ENCODE measurements around the gene SEPTIN6.
"Not testable (repeated sequence)": the region's sequence is repeated elsewhere in the genome, so short reads cannot be mapped to it uniquely, and the experiment has no call there.

Gene SEPTIN6

GRCh38 chrX:119685225-119686066 is 7.5 kb downstream of the SEPTIN6 start:
- in situ Hi-C loops (cut with HindIII; ENCODE audit: low sequenced_read_pairs), result no loop called here
- DNase-seq (ENCODE audit: low read depth, low spot score), result no peak
- no peak for TF ChIP-seq CTCF (IDR thresholded peaks at IDR 0.05; ENCODE audit: low read depth, low read length)
- H3K4me3 ChIP-seq (ENCODE audit: low read depth, low read length), result no peak overlapping the region

GRCh38 chrX:119684916-119685224 is 8.1 kb downstream of the SEPTIN6 start:
- no peak for TF ChIP-seq CTCF (IDR thresholded peaks at IDR 0.05; ENCODE audit: low read depth, low read length)
- DNase-seq (ENCODE audit: low read depth, low spot score), result no peak
- no peak overlapping the region for H3K4me3 ChIP-seq (ENCODE audit: low read depth, low read length)
- in situ Hi-C loops (cut with HindIII; ENCODE audit: low sequenced_read_pairs), result no loop called here

- H3K4me3 ChIP-seq (ENCODE audit: low read depth, low read length); in situ Hi-C loops (cut with HindIII; ENCODE audit: low sequenced_read_pairs): not testable (repeated sequence)
Measured at GRCh38 chrX:119684312-119684711, 8.7 kb downstream of the SEPTIN6 start.

GRCh38 chrX:119682019-119682989 is 10.7 kb downstream of the SEPTIN6 start:
- in situ Hi-C loops (cut with HindIII; ENCODE audit: low sequenced_read_pairs), result no loop called here
- no peak for DNase-seq (ENCODE audit: low read depth, low spot score)
- TF ChIP-seq CTCF (IDR thresholded peaks at IDR 0.05; ENCODE audit: low read depth, low read length), result no peak
- no peak overlapping the region for H3K4me3 ChIP-seq (ENCODE audit: low read depth, low read length)

More at GRCh38 chrX:119684312-119684711, 8.7 kb downstream of the SEPTIN6 start:
- not testable (repeated sequence) for DNase-seq (ENCODE audit: low read depth, low spot score)

- in situ Hi-C loops (cut with HindIII; ENCODE audit: low sequenced_read_pairs), result no loop called here
- H3K4me3 ChIP-seq (ENCODE audit: low read depth, low read length), result no peak overlapping the region
- DNase-seq (ENCODE audit: low read depth, low spot score), result no peak
- no peak for TF ChIP-seq CTCF (IDR thresholded peaks at IDR 0.05; ENCODE audit: low read depth, low read length)
Measured at GRCh38 chrX:119677654-119677981, 15.3 kb downstream of the SEPTIN6 start.

- H3K4me3 ChIP-seq (ENCODE audit: low read depth, low read length), result no peak overlapping the region
Measured at GRCh38 chrX:119676949-119677653, 15.9 kb downstream of the SEPTIN6 start.

More at GRCh38 chrX:119676949-119677653, 15.9 kb downstream of the SEPTIN6 start:
- in situ Hi-C loops (cut with HindIII; ENCODE audit: low sequenced_read_pairs), result no loop called here
- DNase-seq (ENCODE audit: low read depth, low spot score), result no peak
- TF ChIP-seq CTCF (IDR thresholded peaks at IDR 0.05; ENCODE audit: low read depth, low read length), result no peak
